HEK293 (cell line): ENCODE data around the gene FAM8A1.

Experiments
- CTCF ChIA-PET: fragments of 350-600 bp; formaldehyde crosslinking; extraction: SDS; loops from one replicate; lab custom pipeline; 2021; ENCODE audit warnings: antibody characterized with exemption; lab: Yijun Ruan, JAX
- POLR2A ChIA-PET: fragments of 300-600 bp; formaldehyde crosslinking; extraction: SDS; loops from one replicate; lab custom pipeline; 2020; ENCODE audit warnings: antibody characterized with exemption, inconsistent platforms; lab: Yijun Ruan, JAX
- H3K27ac ChIP-seq: fragments of 200-500 bp; sonication (Bioruptor generic); 2 replicates; pipeline ENCODE4 v1.5.1; 2014; ENCODE audit warnings: low read depth, low read length, control low read depth, inconsistent platforms; ENCODE audit errors: extremely low read depth
- H3K36me3 ChIP-seq, 2 experiments: fragments of 200-500 bp in 1 of 2; sonication (Bioruptor generic) in 1 of 2; 1 replicate in 1 of 2; 2 replicates in 1 of 2; pipeline ENCODE4 v1.5.1; 2014 to 2017; ENCODE audit warnings: inconsistent platforms in 2 of 2, low read length in 2 of 2; ENCODE audit not compliant: control insufficient read depth in 2 of 2, insufficient read depth in 1 of 2
- H3K4me1 ChIP-seq: fragments of 200-500 bp; sonication (Bioruptor generic); 2 replicates; pipeline ENCODE4 v1.5.1; 2014; ENCODE audit warnings: mild to moderate bottlenecking, low read length, inconsistent platforms; ENCODE audit not compliant: control insufficient read depth, insufficient read depth
- H3K4me3 ChIP-seq: 2 replicates; pipeline ENCODE4 v1.5.1; 2011; ENCODE audit warnings: low read depth, mild to moderate bottlenecking, control low read depth, low read length, moderate library complexity
- H3K9me3 ChIP-seq: fragments of 200-500 bp; sonication (Bioruptor generic); 2 replicates; pipeline ENCODE4 v1.5.1; 2014; ENCODE audit warnings: low read depth, low read length, inconsistent platforms; ENCODE audit not compliant: control insufficient read depth, insufficient read depth
- BCL11A ChIP-seq: fragments of 450-650 bp; formaldehyde crosslinking; IDR thresholded peaks from 2 replicates; pipeline ENCODE4 v1.5.1; 2016; ENCODE audit warnings: low read depth, missing biosample characterization, missing genetic modification characterization
- GFI1B ChIP-seq: fragments of 450-650 bp; formaldehyde crosslinking; IDR thresholded peaks from 2 replicates; pipeline ENCODE4 v1.5.1; 2016; ENCODE audit warnings: missing biosample characterization, missing genetic modification characterization
- GLI4 ChIP-seq: fragments of 450-650 bp; formaldehyde crosslinking; IDR thresholded peaks from 2 replicates; pipeline ENCODE4 v1.5.1; 2016; ENCODE audit warnings: missing biosample characterization, missing genetic modification characterization
- GLIS2 ChIP-seq: fragments of 450-650 bp; formaldehyde crosslinking; IDR thresholded peaks from 2 replicates; pipeline ENCODE4 v1.5.1; 2016; ENCODE audit warnings: missing biosample characterization, missing genetic modification characterization
- KLF7 ChIP-seq: fragments of 450-650 bp; formaldehyde crosslinking; IDR thresholded peaks from 2 replicates; pipeline ENCODE4 v1.5.1; 2016; ENCODE audit warnings: missing biosample characterization, missing genetic modification characterization, borderline replicate concordance
- KLF8 ChIP-seq: fragments of 450-650 bp; formaldehyde crosslinking; IDR thresholded peaks from 2 replicates; pipeline ENCODE4 v1.5.1; 2016; ENCODE audit warnings: missing biosample characterization, missing genetic modification characterization
- MEIS1 ChIP-seq: sonication (generic); formaldehyde crosslinking; IDR thresholded peaks from 2 replicates; pipeline ENCODE4 v1.8.1; 2022; ENCODE audit warnings: missing genetic modification reagents, mild to moderate bottlenecking, borderline replicate concordance
- MZF1 ChIP-seq: fragments of 450-650 bp; formaldehyde crosslinking; IDR thresholded peaks from 2 replicates; pipeline ENCODE4 v1.5.1; 2017; ENCODE audit warnings: missing biosample characterization, missing genetic modification characterization, borderline replicate concordance
- OSR2 ChIP-seq: fragments of 450-650 bp; formaldehyde crosslinking; IDR thresholded peaks from 2 replicates; pipeline ENCODE4 v1.5.1; 2016; ENCODE audit warnings: missing biosample characterization, missing genetic modification characterization
- PATZ1 ChIP-seq: fragments of 450-650 bp; formaldehyde crosslinking; IDR thresholded peaks from 2 replicates; pipeline ENCODE4 v1.5.1; 2016; ENCODE audit warnings: missing biosample characterization, missing genetic modification characterization
- SP3 ChIP-seq: fragments of 450-650 bp; formaldehyde crosslinking; IDR thresholded peaks from 2 replicates; pipeline ENCODE4 v1.5.1; 2016; ENCODE audit warnings: missing biosample characterization, missing genetic modification characterization
- YY2 ChIP-seq: fragments of 450-650 bp; formaldehyde crosslinking; IDR thresholded peaks from 2 replicates; pipeline ENCODE4 v1.5.1; 2016; ENCODE audit warnings: missing biosample characterization, missing genetic modification characterization
- ZBTB1 ChIP-seq: fragments of 450-650 bp; formaldehyde crosslinking; IDR thresholded peaks from 2 replicates; pipeline ENCODE4 v1.5.1; 2016; ENCODE audit warnings: missing biosample characterization, missing genetic modification characterization
- ZBTB11 ChIP-seq: fragments of 450-650 bp; formaldehyde crosslinking; conservative IDR thresholded peaks from 2 replicates; pipeline ENCODE4 v1.5.1; 2016; ENCODE audit warnings: low read depth, missing biosample characterization, missing genetic modification characterization
- ZBTB20 ChIP-seq: fragments of 450-650 bp; formaldehyde crosslinking; IDR thresholded peaks from 2 replicates; pipeline ENCODE4 v1.5.1; 2016; ENCODE audit warnings: missing biosample characterization, missing genetic modification characterization
- ZEB2 ChIP-seq: fragments of 450-650 bp; formaldehyde crosslinking; IDR thresholded peaks from 2 replicates; pipeline ENCODE4 v1.5.1; 2016; ENCODE audit warnings: missing biosample characterization, missing genetic modification characterization
- ZNF10 ChIP-seq: fragments of 450-650 bp; formaldehyde crosslinking; IDR thresholded peaks from 2 replicates; pipeline ENCODE4 v1.5.1; 2017; ENCODE audit warnings: missing biosample characterization, missing genetic modification characterization
- ZNF114 ChIP-seq: fragments of 450-650 bp; formaldehyde crosslinking; IDR thresholded peaks from 2 replicates; pipeline ENCODE4 v1.5.0; 2017; ENCODE audit warnings: missing biosample characterization, missing genetic modification characterization
- ZNF202 ChIP-seq: fragments of 450-650 bp; formaldehyde crosslinking; IDR thresholded peaks from 2 replicates; pipeline ENCODE4 v1.5.1; 2016; ENCODE audit warnings: missing biosample characterization, missing genetic modification characterization, borderline replicate concordance
- ZNF354C ChIP-seq: fragments of 450-650 bp; formaldehyde crosslinking; IDR thresholded peaks from 2 replicates; pipeline ENCODE4 v1.5.1; 2016; ENCODE audit warnings: missing biosample characterization, missing genetic modification characterization, low read depth, borderline replicate concordance
- ZNF391 ChIP-seq: fragments of 450-650 bp; formaldehyde crosslinking; IDR thresholded peaks from 2 replicates; pipeline ENCODE4 v1.5.1; 2016; ENCODE audit warnings: low read depth, missing biosample characterization, missing genetic modification characterization, borderline replicate concordance
- ZNF423 ChIP-seq: fragments of 450-650 bp; formaldehyde crosslinking; IDR thresholded peaks from 2 replicates; pipeline ENCODE4 v1.5.1; 2016; ENCODE audit warnings: missing biosample characterization, missing genetic modification characterization
- ZNF580 ChIP-seq: fragments of 450-650 bp; formaldehyde crosslinking; IDR thresholded peaks from 2 replicates; pipeline ENCODE4 v1.5.1; 2016; ENCODE audit warnings: missing biosample characterization, missing genetic modification characterization
- ZNF610 ChIP-seq: fragments of 450-650 bp; formaldehyde crosslinking; IDR thresholded peaks from 2 replicates; pipeline ENCODE4 v1.5.1; 2016; ENCODE audit warnings: missing biosample characterization, missing genetic modification characterization, borderline replicate concordance
- ZNF629 ChIP-seq: fragments of 450-650 bp; formaldehyde crosslinking; IDR thresholded peaks from 2 replicates; pipeline ENCODE4 v1.5.1; 2017; ENCODE audit warnings: missing biosample characterization, missing genetic modification characterization
- ZNF639 ChIP-seq: fragments of 450-650 bp; formaldehyde crosslinking; IDR thresholded peaks from 2 replicates; pipeline ENCODE4 v1.5.1; 2016; ENCODE audit warnings: missing biosample characterization, missing genetic modification characterization
- ZNF692 ChIP-seq: fragments of 450-650 bp; formaldehyde crosslinking; IDR thresholded peaks from 2 replicates; pipeline ENCODE4 v1.5.1; 2016; ENCODE audit warnings: missing biosample characterization, missing genetic modification characterization
- ZSCAN18 ChIP-seq: fragments of 450-650 bp; formaldehyde crosslinking; IDR thresholded peaks from 2 replicates; pipeline ENCODE4 v1.5.1; 2016; ENCODE audit warnings: missing biosample characterization, missing genetic modification characterization

Gene FAM8A1

GRCh38 chr6:17599877-17600526 is at the start of gene FAM8A1:
TSS of gene FAM8A1 (plus strand) at chr6:17600302. CDS start at chr6:17600410, 108 bp downstream.
- H3K27ac ChIP-seq, result peak within 1 kb of the TSS; percentile 66
- POLR2A ChIA-PET, result interaction anchor here (0.6 to 2.0 kb wide), 33 partner anchors 9 to 974 kb away, joined by 3 to 20 read pairs (median 4); partner anchors contain the start of genes CAP2 and NUP153
- H3K4me3 ChIP-seq, result peak within 1 kb of the TSS; percentile 81
- H3K9me3 ChIP-seq, result no peaks in the 10 kb centered on the region
- CTCF ChIA-PET, result interaction anchor here (0.6 to 1.2 kb wide), 5 partner anchors 15 to 245 kb away, joined by 3 to 4 read pairs (median 3); no protein-coding TSS in a partner anchor
- H3K4me1 ChIP-seq, result peaks cover 6% of the 10 kb centered on the region
- H3K36me3 ChIP-seq, result peaks cover 13 to 26% of the 10 kb centered on the region in 2 experiments
- TF ChIP-seq ZSCAN18 (tag by site-specific recombination), result no peak
- TF ChIP-seq YY2 (tag by site-specific recombination), result peak; percentile 36; the same call in 1 of the 2 replicates
- TF ChIP-seq GLI4, result no peak
- TF ChIP-seq ZBTB11, result peak; percentile 87
- TF ChIP-seq ZNF639, result no peak; the same call in 1 of the 2 replicates
- no peak for TF ChIP-seq MZF1 (tag by site-specific recombination)
- no peak for TF ChIP-seq BCL11A (tag by site-specific recombination)
- peak; percentile 88 for TF ChIP-seq KLF8 (tag by site-specific recombination)
- TF ChIP-seq KLF7, result peak; percentile 63; the same call in 1 of the 2 replicates
- TF ChIP-seq ZNF629, result peak; percentile 85
- no peak for TF ChIP-seq MEIS1 (CRISPR knock-in tag)
- peak; percentile 66; the same call in 1 of the 2 replicates for TF ChIP-seq ZNF10 (tag by site-specific recombination)
- peak; percentile 60; the same call in 1 of the 2 replicates for TF ChIP-seq ZNF692
- no peak for TF ChIP-seq OSR2
- peak; percentile 94 for TF ChIP-seq SP3
- no peak for TF ChIP-seq GFI1B (tag by site-specific recombination)
- TF ChIP-seq ZEB2 (tag by site-specific recombination), result peak; percentile 80
- TF ChIP-seq ZNF610 (tag by site-specific recombination), result no peak
- peak; percentile 73; the same call in 1 of the 2 replicates for TF ChIP-seq GLIS2 (tag by site-specific recombination)
- peak; percentile 95 for TF ChIP-seq PATZ1 (tag by site-specific recombination)
- TF ChIP-seq ZBTB20 (tag by site-specific recombination), result peak; percentile 70
- no peak for TF ChIP-seq ZNF202 (tag by site-specific recombination)
- no peak; the same call in 1 of the 2 replicates for TF ChIP-seq ZNF391 (tag by site-specific recombination)
- TF ChIP-seq ZBTB1 (tag by site-specific recombination), result peak; percentile 96
- no peak for TF ChIP-seq ZNF114 (tag by site-specific recombination)
- TF ChIP-seq ZNF580 (tag by site-specific recombination), result 0 out of 2 replicates have a peak, but pooled peaks have one; percentile 19
- TF ChIP-seq ZNF423 (tag by site-specific recombination), result no peak
- no peak for TF ChIP-seq ZNF354C
